ENCODE results near the gene LALBA.
"Not testable (repeated sequence)": the region's sequence is repeated elsewhere in the genome, so short reads cannot be mapped to it uniquely, and the experiment has no call there.

Gene LALBA

DNA sequence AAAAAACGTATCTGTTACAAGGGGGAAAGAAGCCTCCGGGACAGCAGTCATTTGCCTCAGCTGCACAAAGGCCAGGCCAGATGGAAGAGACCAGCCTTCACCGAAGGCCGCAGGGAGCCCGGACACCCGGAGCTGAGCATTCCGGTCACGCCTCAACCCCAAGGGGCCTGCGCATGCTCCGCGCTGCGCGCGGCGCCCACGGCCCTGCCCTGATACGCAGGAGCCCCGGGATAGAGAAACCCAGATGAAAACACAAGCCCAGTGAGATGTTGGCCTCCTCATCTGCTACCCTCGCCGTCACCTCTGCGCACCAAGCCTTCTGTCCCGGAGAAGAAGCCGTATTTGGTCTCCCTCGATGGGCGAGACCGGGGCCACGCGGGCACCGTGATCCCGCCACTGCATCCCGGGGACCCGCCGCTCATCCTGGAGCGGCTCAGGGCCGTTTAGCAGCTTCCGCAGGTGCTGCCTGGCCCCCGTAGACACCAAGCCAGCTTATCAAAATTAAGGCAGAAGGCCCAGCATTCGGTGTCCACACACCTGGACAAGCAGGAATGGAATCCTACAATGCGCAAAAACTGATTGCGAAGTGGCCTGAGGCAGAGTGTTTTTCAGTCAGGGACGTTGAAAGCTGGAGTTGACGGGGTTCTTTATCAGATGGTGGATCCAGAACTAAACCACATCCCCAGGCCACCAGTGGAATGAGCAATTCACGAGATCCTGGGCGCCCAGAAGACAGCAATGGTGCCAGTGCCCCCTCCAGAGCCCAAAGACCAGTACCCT, 41.8 kb downstream of the LALBA start:
- H3K4me3 ChIP-seq (ENCODE audit: low read length) = no peak overlapping the region
- no peak for DNase-seq
- no peak overlapping the region for H2BK5ac ChIP-seq (ENCODE audit: low read length)
- H3K4me1 ChIP-seq (ENCODE audit: control insufficient read depth, low read depth, low read length) = no peaks in the 10 kb centered on the region
- WGBS (ENCODE audit: extremely low coverage, insufficient coverage, low lambda C conversion rate) = no CpG with 5 or more reads among the region's 44 CpGs
- H3K4ac ChIP-seq (ENCODE audit: low read depth, low read length) = no peak overlapping the region
- H3K27ac ChIP-seq (ENCODE audit: low read depth, low read length) = no peak overlapping the region
- H3K18ac ChIP-seq (ENCODE audit: low read length) = no peak overlapping the region
- no peak overlapping the region for H2AK5ac ChIP-seq (ENCODE audit: low read length)
- H2BK120ac ChIP-seq (ENCODE audit: low read depth, low read length) = no peak overlapping the region
- H3K4me2 ChIP-seq (ENCODE audit: low read length) = no peak overlapping the region
- no peak overlapping the region for H4K5ac ChIP-seq (ENCODE audit: low read length)
- H4K8ac ChIP-seq (ENCODE audit: low read depth, low read length) = no peak overlapping the region
- H3K79me2 ChIP-seq (ENCODE audit: control insufficient read depth, insufficient read depth, low read length) = no peaks in the 10 kb centered on the region
- H3K23ac ChIP-seq (ENCODE audit: low read length) = no peak overlapping the region
- H3K79me1 ChIP-seq (ENCODE audit: low read length) = no peaks in the 10 kb centered on the region
- no peak overlapping the region for H3K56ac ChIP-seq (ENCODE audit: low read length)
- no peaks in the 10 kb centered on the region for H3K36me3 ChIP-seq (ENCODE audit: control insufficient read depth, insufficient read depth, low read length)
- no peak overlapping the region for H2BK15ac ChIP-seq (replicated peaks; ENCODE audit: low read depth)
- no peak overlapping the region for H3K9ac ChIP-seq (ENCODE audit: low read length)
- H3K27me3 ChIP-seq (ENCODE audit: insufficient read depth, low read length, poor library complexity) = no peaks in the 10 kb centered on the region

DNA sequence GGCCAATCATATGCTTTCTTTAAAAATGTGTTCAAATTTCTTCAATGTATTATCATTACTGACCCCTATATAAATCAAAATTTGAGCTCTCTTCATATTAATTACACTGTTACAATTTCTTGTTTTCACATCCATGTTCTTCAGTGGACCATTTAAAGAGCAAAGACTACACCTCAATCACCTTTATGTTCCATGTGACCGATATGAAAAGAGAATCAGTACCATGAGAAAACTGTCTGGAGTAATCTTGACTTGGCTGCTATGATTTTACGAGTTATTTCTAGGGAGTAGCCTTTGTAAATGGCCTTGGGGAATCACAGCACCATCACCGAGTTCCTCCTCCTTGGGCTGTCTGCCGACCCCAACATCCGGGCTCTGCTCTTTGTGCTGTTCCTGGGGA, 44.5 kb downstream of the LALBA start, which contains the start of gene OR8S1:
OR8S1 (plus strand) TSS at position 301 of the 400 bp plus-strand sequence; CDS start at position 301, 0 bp downstream.
- no CpG with 5 or more reads among the region's 5 CpGs for WGBS (ENCODE audit: extremely low coverage, insufficient coverage, low lambda C conversion rate)
- H2AK5ac ChIP-seq (ENCODE audit: low read length) = no peak within 1 kb of the TSS
- no peaks in the 10 kb centered on the region for H3K79me2 ChIP-seq (ENCODE audit: control insufficient read depth, insufficient read depth, low read length)
- no peaks in the 10 kb centered on the region for H3K4me1 ChIP-seq (ENCODE audit: control insufficient read depth, low read depth, low read length)
- H3K4ac ChIP-seq (ENCODE audit: low read depth, low read length) = no peak within 1 kb of the TSS
- H2BK5ac ChIP-seq (ENCODE audit: low read length) = no peak within 1 kb of the TSS
- no peak within 1 kb of the TSS for H3K56ac ChIP-seq (ENCODE audit: low read length)
- DNase-seq = no peak
- H4K8ac ChIP-seq (ENCODE audit: low read depth, low read length) = no peak within 1 kb of the TSS
- H3K27me3 ChIP-seq (ENCODE audit: insufficient read depth, low read length, poor library complexity) = no peaks in the 10 kb centered on the region
- no peak within 1 kb of the TSS for H3K9ac ChIP-seq (ENCODE audit: low read length)
- H4K5ac ChIP-seq (ENCODE audit: low read length) = no peak within 1 kb of the TSS
- no peaks in the 10 kb centered on the region for H3K79me1 ChIP-seq (ENCODE audit: low read length)
- no peaks in the 10 kb centered on the region for H3K36me3 ChIP-seq (ENCODE audit: control insufficient read depth, insufficient read depth, low read length)
- no peak within 1 kb of the TSS for H3K4me2 ChIP-seq (ENCODE audit: low read length)
- H2BK15ac ChIP-seq (replicated peaks; ENCODE audit: low read depth) = no peak within 1 kb of the TSS
- H3K18ac ChIP-seq (ENCODE audit: low read length) = no peak within 1 kb of the TSS
- no peak within 1 kb of the TSS for H3K23ac ChIP-seq (ENCODE audit: low read length)
- H3K27ac ChIP-seq (ENCODE audit: low read depth, low read length) = no peak within 1 kb of the TSS
- no peak within 1 kb of the TSS for H2BK120ac ChIP-seq (ENCODE audit: low read depth, low read length)
- H3K4me3 ChIP-seq (ENCODE audit: low read length) = no peak within 1 kb of the TSS

DNA sequence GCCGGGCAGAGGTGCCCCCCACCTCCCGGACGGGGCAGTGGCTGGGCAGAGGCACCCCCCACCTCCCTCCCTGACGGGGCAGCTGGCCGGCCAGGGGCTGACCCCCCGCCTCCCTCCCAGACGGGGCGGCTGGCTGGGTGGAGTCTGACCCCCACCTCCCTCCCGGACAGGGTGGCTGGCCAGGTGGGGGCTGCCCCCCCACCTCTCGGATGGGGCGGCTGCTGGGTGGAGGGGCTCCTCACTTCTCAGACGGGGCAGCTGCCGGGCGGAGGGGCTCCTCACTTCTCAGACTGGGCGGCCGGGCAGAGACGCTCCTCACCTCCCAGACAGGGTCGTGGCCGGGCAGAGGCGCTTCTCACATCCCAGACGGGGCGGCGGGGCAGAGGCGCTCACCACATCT, 49.5 kb downstream of the LALBA start:
- not testable (repeated sequence) for H2BK120ac ChIP-seq (ENCODE audit: low read depth, low read length); H3K27me3 ChIP-seq (ENCODE audit: insufficient read depth, low read length, poor library complexity); H3K4me3 ChIP-seq (ENCODE audit: low read length); H3K4me1 ChIP-seq (ENCODE audit: control insufficient read depth, low read depth, low read length); H3K79me2 ChIP-seq (ENCODE audit: control insufficient read depth, insufficient read depth, low read length); H3K23ac ChIP-seq (ENCODE audit: low read length); H3K9ac ChIP-seq (ENCODE audit: low read length); H3K4me2 ChIP-seq (ENCODE audit: low read length); H3K79me1 ChIP-seq (ENCODE audit: low read length); H2BK5ac ChIP-seq (ENCODE audit: low read length); H4K5ac ChIP-seq (ENCODE audit: low read length); H3K4ac ChIP-seq (ENCODE audit: low read depth, low read length); H3K27ac ChIP-seq (ENCODE audit: low read depth, low read length); H3K36me3 ChIP-seq (ENCODE audit: control insufficient read depth, insufficient read depth, low read length); H4K8ac ChIP-seq (ENCODE audit: low read depth, low read length); H2AK5ac ChIP-seq (ENCODE audit: low read length); H3K56ac ChIP-seq (ENCODE audit: low read length); H3K18ac ChIP-seq (ENCODE audit: low read length); H2BK15ac ChIP-seq (replicated peaks; ENCODE audit: low read depth); DNase-seq
- WGBS (ENCODE audit: extremely low coverage, insufficient coverage, low lambda C conversion rate) = no CpG with 5 or more reads among the region's 24 CpGs

All from mesendoderm (in vitro differentiated cells).